ENCODE measurements around the gene SLC35C1.

- TF ChIP-seq CTCF (IDR thresholded peaks at IDR 0.05; ENCODE audit: low read length) = peak; percentile 13; the same call in 1 of the 2 replicates
- TF ChIP-seq EZH2 (optimal IDR thresholded peaks at IDR 0.05; ENCODE audit: low read depth, low read length) = no peak
These were observed at the start of gene SLC35C1 for GRCh38 chr11:45804761-45805304.

Data from MM.1S (cell line).